ENCODE measurements around the gene ATP4A. TPM values are rescaled to one million over a fixed set of nuclear protein-coding genes. Genes with fewer than 3 reads are reported as not detected.

The ATP4A gene
- total and polyA plus RNA-seq, 8 donors = 0.28 to 10.8 (median 2.5) TPM

DNA sequence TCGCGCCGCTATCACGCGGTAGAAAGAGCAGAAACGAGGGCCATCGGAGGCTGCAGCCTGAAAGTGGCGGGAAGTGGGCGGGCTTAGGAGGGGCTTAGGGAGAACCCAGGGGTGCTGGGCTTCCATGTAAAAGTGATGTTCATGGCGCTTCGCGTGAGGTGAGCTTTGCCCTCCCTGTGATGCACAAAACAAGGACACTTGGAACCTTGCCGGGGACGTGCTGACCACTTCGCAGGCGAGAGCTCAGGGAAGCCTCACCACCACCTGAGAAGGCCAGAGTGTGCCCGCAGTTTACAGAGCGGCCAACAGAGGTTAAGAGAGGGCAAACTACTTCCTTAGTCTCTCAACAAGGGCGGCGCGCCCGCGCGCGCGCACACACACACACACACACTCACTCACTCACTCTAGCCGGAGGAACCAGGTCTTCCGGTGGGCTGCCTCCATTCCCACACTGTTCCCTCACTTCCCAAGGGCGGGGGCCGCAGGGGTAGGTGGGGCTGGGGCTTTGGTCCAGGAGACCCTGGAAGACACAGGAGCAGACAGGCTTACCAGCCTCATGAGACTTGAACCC, 29.6 kb downstream of the ATP4A start:
- intact Hi-C loops (cut with DNase I) = no loop called here
- DNase-seq (no peak), FAIRE-seq (no peak), ATAC-seq (peak; percentile 61 to 88 (median 82))
- H3K36me3 ChIP-seq = no peaks in the 10 kb centered on the region
- H3K27me3 ChIP-seq = peaks cover 0 to 4% (median 0%) of the 10 kb centered on the region in 4 donors
- H3K9me3 ChIP-seq = no peaks in the 10 kb centered on the region
- WGBS, 2 donors = 3% methylated on average over 25 to 30 of the region's 30 CpGs
- TF ChIP-seq, protein P1, sequence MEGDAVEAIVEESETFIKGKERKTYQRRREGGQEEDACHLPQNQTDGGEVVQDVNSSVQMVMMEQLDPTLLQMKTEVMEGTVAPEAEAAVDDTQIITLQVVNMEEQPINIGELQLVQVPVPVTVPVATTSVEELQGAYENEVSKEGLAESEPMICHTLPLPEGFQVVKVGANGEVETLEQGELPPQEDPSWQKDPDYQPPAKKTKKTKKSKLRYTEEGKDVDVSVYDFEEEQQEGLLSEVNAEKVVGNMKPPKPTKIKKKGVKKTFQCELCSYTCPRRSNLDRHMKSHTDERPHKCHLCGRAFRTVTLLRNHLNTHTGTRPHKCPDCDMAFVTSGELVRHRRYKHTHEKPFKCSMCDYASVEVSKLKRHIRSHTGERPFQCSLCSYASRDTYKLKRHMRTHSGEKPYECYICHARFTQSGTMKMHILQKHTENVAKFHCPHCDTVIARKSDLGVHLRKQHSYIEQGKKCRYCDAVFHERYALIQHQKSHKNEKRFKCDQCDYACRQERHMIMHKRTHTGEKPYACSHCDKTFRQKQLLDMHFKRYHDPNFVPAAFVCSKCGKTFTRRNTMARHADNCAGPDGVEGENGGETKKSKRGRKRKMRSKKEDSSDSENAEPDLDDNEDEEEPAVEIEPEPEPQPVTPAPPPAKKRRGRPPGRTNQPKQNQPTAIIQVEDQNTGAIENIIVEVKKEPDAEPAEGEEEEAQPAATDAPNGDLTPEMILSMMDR (IDR thresholded peaks at IDR 0.05) = no peak
- no peaks in the 10 kb centered on the region for H3K4me1 ChIP-seq
- no peak overlapping the region for H3K4me3 ChIP-seq
- H3K27ac ChIP-seq = no peak overlapping the region

DNA sequence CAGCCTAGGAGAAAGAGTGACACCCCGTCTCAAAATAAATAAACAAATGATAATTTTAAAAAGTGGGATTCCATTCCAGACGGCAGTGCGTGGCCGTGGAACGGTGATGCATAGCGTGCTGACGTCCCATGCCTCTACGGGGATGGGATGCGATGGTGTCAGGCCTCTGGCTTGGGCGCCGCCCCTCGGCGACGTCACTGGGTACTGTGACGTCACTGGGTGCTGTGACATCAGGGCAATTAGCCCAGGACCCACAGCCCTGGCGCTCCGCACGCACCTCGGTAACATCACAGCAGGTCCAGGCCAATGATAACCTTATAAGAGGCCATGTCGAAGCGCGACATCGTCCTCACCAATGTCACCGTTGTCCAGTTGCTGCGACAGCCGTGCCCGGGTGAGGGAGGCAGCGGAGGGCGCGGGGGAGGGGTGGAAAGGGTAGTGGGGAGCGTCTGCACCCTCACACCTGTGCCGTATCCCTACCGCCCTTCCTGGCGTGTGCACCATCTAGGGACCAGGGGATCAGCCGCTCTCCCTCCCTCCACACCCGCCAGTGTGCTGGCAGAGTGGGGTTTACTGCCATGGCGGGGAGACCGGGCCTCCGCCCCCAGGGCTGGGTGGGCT, 30.1 kb downstream of the ATP4A start, which contains the start of gene GAPDHS:
Gene GAPDHS (plus strand): TSS at position 256 of the 621 bp plus-strand sequence. CDS start 72 bp downstream, at position 328.
- Histone ChIP-seq H3K36me3 (no peaks in the 10 kb centered on the region), H3K27me3 (peaks cover 0 to 4% (median 0%) of the 10 kb centered on the region in 4 donors), H3K9me3 (no peaks in the 10 kb centered on the region), H3K27ac (no peak within 1 kb of the TSS), H3K4me3 (no peak within 1 kb of the TSS), H3K4me1 (no peaks in the 10 kb centered on the region)
- peak in 1 of 4 donors; percentile 17 for ATAC-seq
- DNase-seq = no peak
- WGBS, 2 donors = 29 to 34% methylated on average over 36 to 39 of the region's 39 CpGs
- no peak for FAIRE-seq
- intact Hi-C loops (cut with DNase I) = no loop called here
- TF ChIP-seq, protein P1 (IDR thresholded peaks at IDR 0.05) = no peak

DNA sequence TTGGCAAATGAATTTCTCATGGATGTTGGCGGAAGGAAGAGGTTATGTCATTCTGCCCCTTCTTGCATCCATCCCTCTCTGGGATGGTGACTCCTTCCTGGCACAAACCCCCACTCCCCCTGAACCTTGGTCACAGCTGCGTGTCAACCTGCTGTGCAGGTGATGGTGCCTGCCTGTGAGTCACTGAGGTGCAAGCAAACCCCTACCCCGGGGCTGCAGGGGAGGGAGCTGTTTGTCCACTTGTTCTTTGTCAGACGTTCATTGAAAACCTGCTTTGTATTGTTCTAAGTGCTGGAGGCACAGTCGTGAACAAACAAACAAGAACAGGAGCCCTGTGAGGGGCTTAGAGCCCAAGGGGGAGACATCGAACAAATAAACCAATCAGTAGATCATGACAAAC, 32.2 kb downstream of the ATP4A start:
- H3K27ac ChIP-seq = no peak overlapping the region
- no peaks in the 10 kb centered on the region for H3K9me3 ChIP-seq
- FAIRE-seq = no peak
- no peak for DNase-seq
- peaks cover 0 to 4% (median 0%) of the 10 kb centered on the region in 4 donors for H3K27me3 ChIP-seq
- intact Hi-C loops (cut with DNase I) = no loop called here
- 28 to 35% methylated on average over 6 of the region's 6 CpGs for WGBS, 2 donors
- TF ChIP-seq, protein P1 (IDR thresholded peaks at IDR 0.05) = no peak
- H3K4me3 ChIP-seq = no peak overlapping the region
- no peak for ATAC-seq
- no peaks in the 10 kb centered on the region for H3K4me1 ChIP-seq
- no peaks in the 10 kb centered on the region for H3K36me3 ChIP-seq

DNA sequence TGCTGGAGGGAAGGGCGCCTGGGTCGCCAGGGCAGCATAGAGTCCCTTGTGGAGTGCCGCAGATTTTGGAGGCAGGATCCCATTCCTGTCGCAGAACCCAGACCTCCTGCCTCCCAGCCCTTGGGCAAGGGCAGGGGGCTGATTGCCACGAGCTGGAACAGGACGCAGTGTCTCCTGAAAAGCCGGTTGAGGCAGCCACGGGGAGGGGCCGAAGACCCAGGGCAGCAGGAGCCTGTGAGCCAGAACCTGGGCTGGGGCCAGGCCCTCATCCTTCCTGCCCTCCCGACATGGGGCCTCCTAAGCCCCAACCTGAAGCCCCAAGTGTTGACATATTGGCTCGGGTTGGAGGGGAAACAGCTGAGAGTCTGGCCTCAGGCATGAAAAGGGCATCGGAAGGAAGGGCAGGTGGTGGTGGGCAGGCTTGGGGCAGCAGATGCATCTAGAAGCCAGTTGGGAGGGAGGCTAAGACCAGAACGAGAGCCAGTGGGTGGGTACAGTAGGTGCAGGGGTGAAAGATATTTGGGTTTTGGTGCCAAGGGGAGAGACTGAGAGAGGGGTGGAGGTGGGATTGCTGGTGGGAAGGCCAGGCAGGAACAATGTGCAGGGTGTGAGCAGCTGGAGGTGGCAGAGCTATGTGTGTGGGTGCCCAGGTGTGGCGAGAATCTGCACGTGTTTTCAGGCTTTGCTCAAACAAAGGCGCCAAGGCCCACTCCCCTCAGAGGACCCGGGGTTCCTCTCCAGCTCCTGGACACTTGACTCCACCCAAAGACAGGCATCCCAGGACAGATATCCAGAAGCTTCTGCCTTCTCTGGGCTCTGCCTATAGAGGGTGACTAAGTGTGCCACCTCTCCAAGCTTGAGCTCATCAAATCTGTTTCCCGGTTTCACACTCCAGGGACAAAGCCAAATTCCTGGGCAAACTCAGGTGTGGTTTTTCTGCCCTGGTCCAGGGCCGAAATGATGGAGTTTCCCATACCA, 33.9 kb downstream of the ATP4A start:
- intact Hi-C loops (cut with DNase I) = no loop called here
- Histone ChIP-seq H3K4me1 (no peaks in the 10 kb centered on the region), H3K4me3 (no peak overlapping the region), H3K36me3 (no peaks in the 10 kb centered on the region), H3K27me3 (peaks cover 0 to 4% (median 0%) of the 10 kb centered on the region in 4 donors), H3K27ac (no peak overlapping the region), H3K9me3 (no peaks in the 10 kb centered on the region)
- TF ChIP-seq, protein P1 (IDR thresholded peaks at IDR 0.05) = no peak
- FAIRE-seq (no peak), DNase-seq (no peak), ATAC-seq (no peak)
- WGBS, 2 donors = 44% methylated on average over 19 of the region's 19 CpGs
